HG03175 (cell line): ENCODE results near the gene MYCBP2.
"Not testable (repeated sequence)": the region's sequence is repeated elsewhere in the genome, so short reads cannot be mapped to it uniquely, and the experiment has no call there.

Source experiments
- ATAC-seq: cut with Tn5 transposase; IDR thresholded peaks from one replicate; pipeline ENCODE4 v1.9.1; 2021; ENCODE audit warnings: mild to moderate bottlenecking, moderate library complexity; ENCODE audit not compliant: unreplicated experiment

The MYCBP2 gene

DNA sequence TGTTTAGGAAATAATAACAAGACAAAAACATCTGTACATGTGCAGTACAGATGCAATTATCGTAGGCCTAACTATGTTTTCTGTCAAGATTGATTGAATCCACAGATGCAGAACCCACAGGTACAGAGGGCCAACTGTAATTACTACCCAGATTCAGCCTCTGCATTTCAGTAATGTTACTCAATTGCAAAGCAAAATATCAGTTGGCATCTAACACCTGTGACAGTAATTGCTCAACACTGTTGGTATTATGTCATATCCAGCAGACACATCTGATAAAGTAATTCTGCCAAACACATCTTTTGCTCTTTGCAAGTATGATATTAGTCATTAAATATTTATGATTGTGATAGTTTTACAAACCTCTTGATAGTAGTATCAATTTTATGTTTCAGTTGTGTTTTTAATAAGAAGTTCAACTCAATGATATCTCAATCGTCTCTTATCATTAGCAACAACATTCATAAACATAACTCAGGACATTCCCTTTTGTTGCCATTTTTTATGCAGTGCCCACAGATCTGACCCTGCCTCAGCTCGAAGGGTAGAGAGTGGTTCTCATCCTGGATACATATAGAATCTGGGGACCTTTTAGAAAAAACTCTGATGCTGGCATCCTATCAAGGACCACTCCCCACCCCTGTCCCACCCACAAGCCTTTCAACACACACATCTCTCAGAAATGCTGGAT is 104.7 kb downstream of the MYCBP2 start:
- ATAC-seq: no peak

DNA sequence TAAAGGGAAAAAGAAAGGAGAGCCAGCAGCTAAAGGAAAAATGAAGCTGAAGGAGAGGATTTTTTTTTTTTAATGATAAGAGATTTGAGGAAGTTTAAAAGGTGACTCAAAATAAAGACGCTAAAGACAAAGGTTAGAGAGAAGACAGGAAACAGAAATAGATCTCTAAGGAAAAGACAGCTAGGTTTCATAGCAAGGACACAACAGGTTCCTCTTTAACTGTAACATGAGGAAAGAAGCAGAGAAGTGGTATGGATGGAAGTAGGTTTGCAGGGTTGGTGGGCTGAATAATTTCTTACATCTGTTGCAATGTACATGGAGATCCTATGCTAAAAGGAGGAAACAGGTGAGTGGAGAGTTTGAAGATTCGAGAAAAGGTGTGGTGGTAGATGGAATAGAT is 107.5 kb downstream of the MYCBP2 start:
- no peak for ATAC-seq

DNA sequence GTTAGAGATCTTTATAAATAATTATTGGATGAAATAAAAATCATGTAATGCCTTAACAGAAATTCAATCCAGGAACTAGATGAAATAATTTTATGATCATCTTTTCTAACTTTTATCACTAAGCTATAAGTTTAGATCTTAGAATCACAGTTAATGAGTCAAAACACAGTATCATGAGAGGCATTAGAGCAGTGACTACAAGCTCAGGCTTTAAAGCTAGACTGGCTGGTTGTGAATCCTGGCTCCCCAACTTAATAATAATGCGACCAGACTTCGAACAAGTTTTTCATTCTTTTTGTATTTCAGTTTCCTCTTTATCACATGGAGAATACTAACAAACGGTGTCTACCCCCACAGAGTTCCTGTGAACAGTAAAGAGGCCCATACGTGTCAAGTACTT is 108.6 kb downstream of the MYCBP2 start:
- no peak for ATAC-seq

DNA sequence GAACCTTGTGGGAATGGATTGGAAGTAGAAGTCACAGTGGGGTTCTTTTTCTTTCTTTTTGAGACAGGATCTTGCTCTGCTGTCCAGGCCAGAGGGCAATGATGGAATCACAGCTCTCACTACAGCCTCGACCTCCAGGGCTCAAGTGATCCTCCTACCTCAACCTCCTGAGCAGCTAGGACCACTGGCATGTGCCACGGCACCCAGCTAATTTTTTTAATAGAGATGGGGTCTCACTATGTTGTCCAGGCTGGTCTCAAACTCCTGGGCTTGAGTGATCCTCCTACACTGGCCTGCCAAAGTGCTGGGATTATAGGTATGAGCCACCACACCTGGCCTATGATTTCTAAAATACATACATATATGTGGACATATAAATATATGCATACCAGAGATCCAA is 111.4 kb downstream of the MYCBP2 start:
- ATAC-seq: no peak

DNA sequence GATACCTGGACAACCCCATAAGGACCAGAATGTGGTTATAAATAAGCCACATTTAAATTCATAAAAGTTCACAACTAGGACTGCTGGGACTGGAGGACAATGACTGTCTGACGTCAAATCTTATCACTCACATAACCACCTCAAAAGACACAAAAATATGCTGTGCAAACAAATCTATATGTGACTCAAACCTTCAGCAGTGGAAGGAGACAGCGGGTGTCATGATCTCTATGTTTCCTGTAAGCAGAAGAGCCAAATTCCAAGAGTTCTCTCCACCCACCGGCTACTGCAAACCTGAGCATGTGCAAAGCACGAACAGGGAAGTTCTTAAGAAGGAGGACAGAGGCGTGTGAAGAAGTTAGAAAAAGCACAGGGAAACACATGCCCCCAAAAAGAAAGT is 113.2 kb downstream of the MYCBP2 start:
- ATAC-seq: no peak

DNA sequence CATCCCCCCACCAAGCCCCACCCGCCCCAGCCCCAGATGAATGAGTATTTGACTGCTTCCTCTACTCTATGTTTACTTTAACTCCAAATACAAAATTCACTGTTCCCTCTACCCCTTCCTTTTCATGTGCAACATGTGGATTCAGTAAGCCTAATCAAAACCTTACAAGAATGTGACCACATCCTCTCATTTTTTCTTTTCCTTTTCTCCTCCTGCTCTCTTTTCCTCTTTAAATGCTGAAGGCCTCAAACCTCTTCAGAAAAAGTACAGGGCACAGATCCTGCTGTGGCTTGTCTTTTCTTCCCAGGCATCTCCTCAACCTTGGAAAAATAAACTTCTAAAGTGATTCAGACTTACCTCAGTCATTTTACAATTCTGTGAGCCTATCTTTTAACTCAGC is 119.0 kb downstream of the MYCBP2 start:
- ATAC-seq: no peak

GRCh38 chr13:77198995-77199394 is 127.9 kb downstream of the MYCBP2 start:
- not testable (repeated sequence) for ATAC-seq

- ATAC-seq: no peak
Observed at GRCh38 chr13:77196052-77196618, 130.8 kb downstream of the MYCBP2 start.

DNA sequence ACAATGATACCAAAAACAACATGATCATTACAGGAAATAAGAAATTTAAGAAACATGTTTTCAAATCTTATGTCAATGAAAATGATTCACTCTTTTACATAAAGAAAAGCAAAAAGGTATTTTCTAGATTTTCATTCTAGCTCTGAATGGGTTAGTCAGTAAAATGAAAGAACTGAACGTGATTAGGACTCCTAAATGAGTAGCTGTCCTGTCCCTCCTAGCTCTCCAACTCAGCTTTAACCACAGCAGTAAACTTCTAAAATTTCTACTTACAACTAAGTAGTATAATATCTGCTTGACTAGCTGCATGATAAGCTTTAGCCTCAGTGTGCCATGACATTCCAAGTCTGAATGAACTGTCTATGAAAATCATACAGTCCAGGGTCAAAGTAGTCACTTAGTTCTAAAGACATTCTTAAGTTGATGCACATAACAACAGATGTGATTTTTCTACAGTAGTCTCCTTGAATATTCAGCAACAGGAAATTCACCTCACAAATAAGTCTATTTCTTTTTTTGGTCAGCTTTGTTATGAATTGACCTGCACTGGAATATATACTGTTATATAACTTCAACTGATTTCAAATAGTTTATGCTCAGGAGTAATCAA is 136.4 kb downstream of the MYCBP2 start:
- ATAC-seq: no peak

DNA sequence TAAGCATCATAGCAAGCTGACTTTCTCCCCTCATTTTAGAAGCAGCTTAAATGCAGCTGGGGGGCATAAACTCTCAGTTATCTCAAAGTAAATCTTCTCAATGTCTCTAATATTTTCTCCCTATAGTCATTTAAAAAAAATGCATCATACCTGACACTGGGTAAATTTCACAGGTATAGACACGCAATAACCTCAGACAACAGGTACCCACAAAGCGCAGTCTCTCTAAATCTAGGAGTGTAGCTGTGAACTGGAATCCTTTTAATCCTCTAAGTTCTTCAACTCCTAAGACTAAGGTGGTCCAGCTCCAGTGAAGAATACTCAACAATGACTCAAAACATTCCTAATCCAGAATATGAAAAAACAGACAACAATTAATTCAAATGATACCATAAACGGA is 141.2 kb downstream of the MYCBP2 start:
- no peak for ATAC-seq

DNA sequence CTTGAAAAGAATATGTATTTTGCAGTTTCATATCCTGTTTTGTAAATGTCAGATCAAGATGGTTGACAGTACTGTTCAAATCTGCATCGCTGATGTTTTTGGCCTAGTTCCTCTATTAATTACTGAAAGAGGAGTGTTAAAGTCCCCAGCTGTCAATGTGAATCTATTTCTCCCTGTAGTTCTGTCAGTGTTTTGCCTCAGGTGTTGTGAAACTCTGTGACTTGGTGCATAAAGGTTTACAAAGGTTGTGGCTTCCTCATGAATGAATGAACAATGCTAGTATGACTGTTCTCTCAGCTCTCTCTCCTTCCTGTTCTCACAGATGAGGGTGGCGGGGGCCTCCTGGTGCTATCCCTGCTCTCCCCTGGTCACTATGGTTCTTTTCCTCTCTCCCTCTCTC is 142.4 kb downstream of the MYCBP2 start:
- peak; percentile 98 for ATAC-seq

DNA sequence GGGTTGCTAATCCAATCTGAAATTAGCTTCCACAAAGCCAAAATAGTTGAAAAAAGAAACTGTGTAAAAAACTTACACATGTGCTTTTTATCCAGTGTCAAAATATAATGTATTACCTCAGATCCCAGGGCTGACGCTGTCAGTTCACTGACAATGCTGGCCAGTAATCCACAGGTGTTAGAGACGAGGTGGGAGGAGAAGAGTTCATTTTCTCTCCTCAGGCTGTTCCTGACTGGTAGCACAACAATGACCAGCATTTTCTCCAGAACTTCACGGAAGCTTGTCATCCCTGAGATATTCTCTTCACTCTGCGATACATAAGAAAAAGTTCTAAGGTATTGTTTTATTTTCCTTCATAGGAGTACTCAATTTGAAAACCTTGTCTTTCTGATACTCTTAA is 146.9 kb downstream of the MYCBP2 start:
- ATAC-seq: no peak

DNA sequence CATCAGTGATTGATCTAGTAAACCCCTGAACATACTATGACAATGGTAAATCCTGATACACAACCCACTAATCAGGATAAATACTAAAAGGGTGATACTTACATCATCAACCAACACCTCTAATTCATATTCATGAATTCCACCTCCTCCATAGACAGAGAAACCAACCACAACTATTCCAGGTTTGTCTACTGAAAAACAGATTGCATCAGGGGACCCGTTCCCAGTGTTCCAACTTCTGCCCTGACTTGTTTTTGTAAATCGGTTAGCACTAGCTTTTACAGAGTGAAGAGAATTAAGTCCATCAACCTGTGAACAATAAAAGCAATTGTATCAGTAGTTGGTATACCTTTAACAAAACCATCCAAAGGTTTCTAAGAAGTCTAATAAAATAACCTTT is 149.2 kb downstream of the MYCBP2 start:
- ATAC-seq: no peak

- ATAC-seq: no peak
Observed at GRCh38 chr13:77176350-77176749, 150.5 kb downstream of the MYCBP2 start.

DNA sequence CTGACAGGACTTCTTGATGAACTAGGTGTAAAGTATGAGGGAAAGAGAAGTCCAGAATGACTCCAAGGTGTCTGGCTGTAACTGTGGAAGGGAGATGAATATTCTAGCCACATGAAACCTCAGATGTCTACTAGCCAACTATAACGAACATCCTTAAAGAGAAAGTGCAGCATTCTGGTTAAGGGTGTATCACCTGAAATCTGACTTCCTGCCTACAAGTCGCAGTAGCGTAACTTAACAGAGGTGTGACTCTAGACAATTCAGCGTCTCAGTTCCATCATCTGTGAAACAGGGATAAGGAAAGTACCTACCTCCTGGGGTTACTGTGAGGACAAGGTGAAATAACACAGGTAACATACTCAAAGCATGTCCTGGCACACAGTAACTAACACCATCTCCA is 154.2 kb downstream of the MYCBP2 start:
- ATAC-seq: no peak

DNA sequence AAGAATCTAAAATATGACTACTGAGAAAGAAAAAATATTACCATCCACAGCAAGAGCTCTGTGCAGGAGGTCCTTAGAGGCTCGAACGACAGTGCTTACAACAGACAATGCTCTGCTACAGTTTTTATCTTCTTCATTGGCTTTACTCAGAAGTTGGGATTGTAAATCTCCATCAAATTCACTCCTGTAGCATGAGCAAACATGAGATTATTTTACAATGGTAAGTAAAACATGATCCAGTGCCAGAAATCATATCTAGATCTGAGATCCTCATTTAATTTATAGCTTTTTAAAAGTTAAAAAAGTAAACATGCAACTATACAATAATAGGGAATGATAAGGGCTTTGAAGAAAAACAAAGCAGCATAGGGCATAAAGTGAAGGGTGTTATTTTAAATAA is 155.4 kb downstream of the MYCBP2 start:
- ATAC-seq: no peak

DNA sequence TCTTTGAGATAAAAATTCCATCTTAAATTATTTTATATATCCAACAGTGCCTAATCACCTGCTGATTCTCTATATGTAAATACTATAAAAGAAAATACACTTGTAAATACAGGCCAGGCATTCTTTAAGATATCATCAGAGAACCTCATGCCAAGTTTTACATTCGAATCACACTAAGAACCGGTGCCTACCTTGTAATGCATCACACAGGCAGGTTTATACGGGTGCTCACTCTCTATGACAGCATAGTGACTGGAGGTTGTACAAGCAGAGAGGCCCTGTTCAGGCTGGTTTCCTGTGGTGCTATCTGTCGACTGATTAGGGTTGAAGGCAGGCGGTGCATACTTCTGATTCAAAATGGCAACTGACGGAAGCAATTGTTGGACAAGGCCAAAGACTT is 158.7 kb downstream of the MYCBP2 start:
- no peak for ATAC-seq

- ATAC-seq: no peak
Observed at GRCh38 chr13:77150651-77151050, 176.2 kb downstream of the MYCBP2 start.

GRCh38 chr13:77143431-77143830 is 183.5 kb downstream of the MYCBP2 start:
- no peak for ATAC-seq

GRCh38 chr13:77139306-77139705 is 187.6 kb downstream of the MYCBP2 start:
- ATAC-seq: no peak

- no peak for ATAC-seq
Observed at GRCh38 chr13:77138813-77139212, 188.1 kb downstream of the MYCBP2 start.

DNA sequence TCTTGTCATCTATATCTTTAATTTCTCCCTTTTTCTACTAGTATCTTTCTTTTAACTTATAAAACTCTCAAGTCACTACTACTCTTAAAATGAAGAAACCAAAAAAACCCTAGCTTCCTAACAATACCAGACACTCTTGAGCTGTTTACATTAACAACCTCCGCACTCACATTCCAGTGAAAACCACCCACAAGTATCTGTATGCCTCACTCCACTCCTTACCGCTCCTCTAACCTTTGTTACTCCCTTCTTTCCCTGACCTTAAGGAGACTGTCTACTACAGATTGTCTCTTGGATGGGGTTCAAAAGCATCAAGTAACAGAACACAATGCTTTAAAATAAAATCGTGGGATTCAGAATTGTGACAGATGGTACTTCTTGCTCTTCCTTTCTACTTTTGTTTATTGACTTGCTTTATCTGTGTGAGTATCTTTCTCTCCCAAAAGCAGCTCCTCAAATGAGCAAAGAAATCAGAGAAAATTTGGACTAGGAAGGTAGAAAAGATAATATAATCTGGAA is 189.9 kb downstream of the MYCBP2 start:
- no peak for ATAC-seq
